ENCODE measurements around the gene RIMS3.

RIMS3 gene

GRCh38 chr1:40689737-40690136 lies 24.3 kb upstream of the RIMS3 start:
- no peaks in the 10 kb centered on the region for H3K27me3 ChIP-seq (replicated peaks)
- DNase-seq = no peak
- TF ChIP-seq CTCF (IDR thresholded peaks at IDR 0.05; ENCODE audit: low read depth, low read length, missing control alignments) = no peak
- no peak overlapping the region for H3K27ac ChIP-seq
- no peak overlapping the region for H3K4me3 ChIP-seq (ENCODE audit: low read depth, low read length)
- in situ Hi-C loops (cut with HindIII; ENCODE audit: low pct_ligation_motif_present, low sequenced_read_pairs) = no loop called here
- no peaks in the 10 kb centered on the region for H3K36me3 ChIP-seq (replicated peaks)

- Histone ChIP-seq H3K4me3 (ENCODE audit: low read depth, low read length) (no peak overlapping the region), H3K27ac (no peak overlapping the region), H3K36me3 (replicated peaks) (no peaks in the 10 kb centered on the region), H3K27me3 (replicated peaks) (no peaks in the 10 kb centered on the region)
- TF ChIP-seq CTCF (IDR thresholded peaks at IDR 0.05; ENCODE audit: low read depth, low read length, missing control alignments) = no peak
- in situ Hi-C loops (cut with HindIII; ENCODE audit: low pct_ligation_motif_present, low sequenced_read_pairs) = no loop called here
- DNase-seq = no peak
Measured at GRCh38 chr1:40687661-40688060, 22.2 kb upstream of the RIMS3 start.

GRCh38 chr1:40687059-40687458 lies 21.6 kb upstream of the RIMS3 start:
- TF ChIP-seq CTCF (IDR thresholded peaks at IDR 0.05; ENCODE audit: low read depth, low read length, missing control alignments) = no peak
- in situ Hi-C loops (cut with HindIII; ENCODE audit: low pct_ligation_motif_present, low sequenced_read_pairs) = no loop called here
- no peak for DNase-seq
- no peak overlapping the region for H3K27ac ChIP-seq
- no peaks in the 10 kb centered on the region for H3K27me3 ChIP-seq (replicated peaks)
- H3K4me3 ChIP-seq (ENCODE audit: low read depth, low read length) = no peak overlapping the region
- H3K36me3 ChIP-seq (replicated peaks) = no peaks in the 10 kb centered on the region

- Histone ChIP-seq H3K4me3 (ENCODE audit: low read depth, low read length) (no peak overlapping the region), H3K27me3 (replicated peaks) (no peaks in the 10 kb centered on the region), H3K36me3 (replicated peaks) (no peaks in the 10 kb centered on the region), H3K27ac (no peak overlapping the region)
- no peak for DNase-seq
- TF ChIP-seq CTCF (IDR thresholded peaks at IDR 0.05; ENCODE audit: low read depth, low read length, missing control alignments) = no peak
- in situ Hi-C loops (cut with HindIII; ENCODE audit: low pct_ligation_motif_present, low sequenced_read_pairs) = no loop called here
Measured at GRCh38 chr1:40684669-40685068, 19.2 kb upstream of the RIMS3 start.

GRCh38 chr1:40679165-40679953 lies 13.9 kb upstream of the RIMS3 start:
- TF ChIP-seq CTCF (IDR thresholded peaks at IDR 0.05; ENCODE audit: low read depth, low read length, missing control alignments) = no peak
- no peak overlapping the region for H3K4me3 ChIP-seq (ENCODE audit: low read depth, low read length)
- DNase-seq = no peak
- in situ Hi-C loops (cut with HindIII; ENCODE audit: low pct_ligation_motif_present, low sequenced_read_pairs) = no loop called here
- H3K36me3 ChIP-seq (replicated peaks) = no peaks in the 10 kb centered on the region
- H3K27ac ChIP-seq = no peak overlapping the region
- no peaks in the 10 kb centered on the region for H3K27me3 ChIP-seq (replicated peaks)

GRCh38 chr1:40676501-40676900 lies 11.0 kb upstream of the RIMS3 start:
- Histone ChIP-seq H3K27ac (no peak overlapping the region), H3K4me3 (ENCODE audit: low read depth, low read length) (no peak overlapping the region), H3K36me3 (replicated peaks) (no peaks in the 10 kb centered on the region), H3K27me3 (replicated peaks) (no peaks in the 10 kb centered on the region)
- no peak for DNase-seq
- in situ Hi-C loops (cut with HindIII; ENCODE audit: low pct_ligation_motif_present, low sequenced_read_pairs) = no loop called here
- no peak for TF ChIP-seq CTCF (IDR thresholded peaks at IDR 0.05; ENCODE audit: low read depth, low read length, missing control alignments)

Data from brain microvascular endothelial cell (primary cell).